WTC11 (cell line): Measurements from ENCODE around the gene KRTAP9-6. TPM values are rescaled to one million over a fixed set of nuclear protein-coding genes. Genes with fewer than 3 reads are reported as not detected.

Experiments used
- ATAC-seq: fragments of 200-7000 bp; cut with Tn5 transposase; 2 replicates; pipeline ENCODE4 v1.10.0; 2021; ENCODE audit warnings: mild to moderate bottlenecking, moderate library complexity
- CTCF ChIA-PET: fragments of 300-600 bp; sonication (Branson Sonifier 250); formaldehyde crosslinking; loops from one replicate; lab custom pipeline; 2021; ENCODE audit warnings: antibody characterized with exemption; lab: Charles Lee
- POLR2A ChIA-PET: fragments of 350-600 bp; sonication (Branson Sonifier 250); formaldehyde crosslinking; loops from one replicate; lab custom pipeline; 2021; ENCODE audit warnings: antibody characterized with exemption; lab: Charles Lee
- DNase-seq: peaks from one replicate; pipeline ENCODE4 v3.0.0; 2021; ENCODE audit warnings: low spot score
- H3K27ac Mint-ChIP-seq: 2 replicates; pipeline ENCODE4 v1.8.0; 2021; ENCODE audit warnings: mixed read lengths
- H3K27me3 Mint-ChIP-seq: 2 replicates; pipeline ENCODE4 v1.8.0; 2021; ENCODE audit warnings: low read depth, mild to moderate bottlenecking, moderate library complexity, mixed read lengths
- H3K36me3 Mint-ChIP-seq: 2 replicates; pipeline ENCODE4 v1.8.0; 2021; ENCODE audit warnings: mixed read lengths
- H3K4me1 Mint-ChIP-seq: 2 replicates; pipeline ENCODE4 v1.8.0; 2022; ENCODE audit warnings: mixed read lengths
- H3K4me3 Mint-ChIP-seq: 2 replicates; pipeline ENCODE4 v1.8.0; 2021; ENCODE audit warnings: mild to moderate bottlenecking, moderate library complexity, mixed read lengths
- H3K9me3 Mint-ChIP-seq: 2 replicates; pipeline ENCODE4 v1.8.0; 2021; ENCODE audit warnings: mixed read lengths
- CREM ChIP-seq: sonication (generic); formaldehyde crosslinking; IDR thresholded peaks from 2 replicates; pipeline ENCODE4 v1.8.1; 2022; ENCODE audit warnings: mild to moderate bottlenecking, missing genetic modification reagents, moderate library complexity
- EMX1 ChIP-seq: fragments of 250-450 bp; sonication (Bioruptor Pico); IDR thresholded peaks from 2 replicates; pipeline ENCODE4 v1.8.0; 2021; ENCODE audit warnings: mild to moderate bottlenecking
- ESRRA ChIP-seq: sonication (generic); formaldehyde crosslinking; IDR thresholded peaks from 2 replicates; pipeline ENCODE4 v1.8.1; 2022; ENCODE audit warnings: mild to moderate bottlenecking, missing genetic modification reagents, borderline replicate concordance
- GRHL2 ChIP-seq: fragments of 250-450 bp; sonication (Bioruptor Pico); IDR thresholded peaks from 2 replicates; pipeline ENCODE4 v1.8.0; 2022; ENCODE audit warnings: mild to moderate bottlenecking, moderate library complexity; ENCODE audit not compliant: insufficient replicate concordance, severe bottlenecking
- JAZF1 ChIP-seq: fragments of 250-450 bp; sonication (Bioruptor Pico); IDR thresholded peaks from 2 replicates; pipeline ENCODE4 v1.9.0; 2021; ENCODE audit warnings: moderate library complexity, mild to moderate bottlenecking, inconsistent platforms
- MXD4 ChIP-seq: fragments of 250-450 bp; sonication (Bioruptor Pico); IDR thresholded peaks from 2 replicates; pipeline ENCODE4 v1.8.0; 2021; ENCODE audit warnings: mild to moderate bottlenecking, moderate library complexity, borderline replicate concordance
- SP1 ChIP-seq: sonication (generic); formaldehyde crosslinking; conservative IDR thresholded peaks from 2 replicates; pipeline ENCODE4 v1.8.1; 2022; ENCODE audit warnings: missing genetic modification reagents
- ZNF138 ChIP-seq: sonication (generic); formaldehyde crosslinking; conservative IDR thresholded peaks from 2 replicates; pipeline ENCODE4 v1.8.1; 2022; ENCODE audit warnings: mild to moderate bottlenecking, moderate library complexity, missing genetic modification reagents
- ZNF232 ChIP-seq: sonication (generic); formaldehyde crosslinking; IDR thresholded peaks from 2 replicates; pipeline ENCODE4 v1.8.0; 2022; ENCODE audit warnings: mild to moderate bottlenecking, missing genetic modification reagents
- ZNF317 ChIP-seq: sonication (generic); formaldehyde crosslinking; IDR thresholded peaks from 2 replicates; pipeline ENCODE4 v1.8.1; 2023; ENCODE audit warnings: low read depth, mild to moderate bottlenecking, moderate library complexity, missing genetic modification reagents, borderline replicate concordance
- ZNF423 ChIP-seq: fragments of 250-450 bp; sonication (Bioruptor Pico); IDR thresholded peaks from 2 replicates; pipeline ENCODE4 v2.1.2; 2022; ENCODE audit warnings: mild to moderate bottlenecking, moderate library complexity
- total RNA-seq: library from RNA; stranded (reverse); gene quantifications from 3 replicates; pipeline ENCODE4 v1.2.3, GENCODE V29; 2021
- TF ChIP-seq, protein P1 (sequence below): sonication (generic); formaldehyde crosslinking; IDR thresholded peaks from 2 replicates; pipeline ENCODE4 v1.8.0; 2022; ENCODE audit warnings: mild to moderate bottlenecking, missing genetic modification reagents
- TF ChIP-seq, protein P2 (sequence below): sonication (generic); formaldehyde crosslinking; IDR thresholded peaks from 2 replicates; pipeline ENCODE4 v1.8.1; 2022; ENCODE audit warnings: low read depth, missing genetic modification reagents, borderline replicate concordance
- TF ChIP-seq, protein P3 (sequence below): sonication (generic); formaldehyde crosslinking; IDR thresholded peaks from 2 replicates; pipeline ENCODE4 v1.8.1; 2023; ENCODE audit warnings: mild to moderate bottlenecking, missing genetic modification reagents
- TF ChIP-seq, protein P4 (sequence below): fragments of 200-600 bp; IDR thresholded peaks from 2 replicates; pipeline ENCODE4 v1.8.0; 2022; ENCODE audit warnings: antibody characterized with exemption
- TF ChIP-seq, protein P5 (sequence below): fragments of 250-450 bp; sonication (Bioruptor Pico); IDR thresholded peaks from 2 replicates; pipeline ENCODE4 v1.9.0; 2021; ENCODE audit warnings: mild to moderate bottlenecking
- TF ChIP-seq, protein P6 (sequence below): fragments of 250-450 bp; sonication (Bioruptor Pico); IDR thresholded peaks from 2 replicates; pipeline ENCODE4 v1.9.0; 2021; ENCODE audit warnings: mild to moderate bottlenecking

The KRTAP9-6 gene
- total RNA-seq, 1 experiment from 2014 or later, result not detected

DNA sequence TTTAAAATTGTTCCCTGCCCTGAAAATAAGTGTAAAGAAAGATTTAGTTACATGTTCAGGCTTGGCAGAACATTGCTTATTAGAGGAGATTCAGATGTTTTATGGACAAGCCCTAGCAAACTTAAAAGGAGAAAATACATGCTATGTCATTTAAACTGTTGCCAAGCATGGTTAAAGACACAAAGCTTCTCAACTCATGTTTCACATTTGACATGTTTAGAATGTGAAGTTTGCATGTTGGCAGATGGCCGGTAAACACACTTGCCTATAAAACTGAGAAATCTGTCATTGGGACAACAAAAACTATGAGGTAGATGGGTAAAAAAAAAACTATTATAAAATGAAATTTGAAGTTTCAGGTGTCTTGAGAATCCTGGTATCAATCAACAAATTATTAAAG lies 31.7 kb downstream of the KRTAP9-6 start:
- Mint-ChIP-seq H3K36me3 (no peaks in the 10 kb centered on the region), H3K9me3 (peaks cover 6% of the 10 kb centered on the region; the same call in 1 of the 2 replicates), H3K27me3 (no peaks in the 10 kb centered on the region; the same call in 1 of the 2 replicates), H3K4me1 (peaks cover 7% of the 10 kb centered on the region; the same call in 1 of the 2 replicates), H3K4me3 (no peak overlapping the region), H3K27ac (no peak overlapping the region)
- ATAC-seq, result no peak
- CTCF ChIA-PET, result no interaction called here
- TF ChIP-seq ZNF317 (CRISPR knock-in tag) (no peak), JAZF1 (CRISPR knock-in tag) (no peak), SP1 (no peak), MXD4 (CRISPR knock-in tag) (no peak), ZNF423 (no peak), EMX1 (CRISPR knock-in tag) (no peak), ESRRA (CRISPR knock-in tag) (no peak), CREM (CRISPR knock-in tag) (no peak), ZNF138 (CRISPR knock-in tag) (no peak), ZNF232 (CRISPR knock-in tag) (no peak), GRHL2 (no peak)
- TF ChIP-seq, protein P1, sequence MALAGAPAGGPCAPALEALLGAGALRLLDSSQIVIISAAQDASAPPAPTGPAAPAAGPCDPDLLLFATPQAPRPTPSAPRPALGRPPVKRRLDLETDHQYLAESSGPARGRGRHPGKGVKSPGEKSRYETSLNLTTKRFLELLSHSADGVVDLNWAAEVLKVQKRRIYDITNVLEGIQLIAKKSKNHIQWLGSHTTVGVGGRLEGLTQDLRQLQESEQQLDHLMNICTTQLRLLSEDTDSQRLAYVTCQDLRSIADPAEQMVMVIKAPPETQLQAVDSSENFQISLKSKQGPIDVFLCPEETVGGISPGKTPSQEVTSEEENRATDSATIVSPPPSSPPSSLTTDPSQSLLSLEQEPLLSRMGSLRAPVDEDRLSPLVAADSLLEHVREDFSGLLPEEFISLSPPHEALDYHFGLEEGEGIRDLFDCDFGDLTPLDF (CRISPR knock-in tag), result no peak
- TF ChIP-seq, protein P2, sequence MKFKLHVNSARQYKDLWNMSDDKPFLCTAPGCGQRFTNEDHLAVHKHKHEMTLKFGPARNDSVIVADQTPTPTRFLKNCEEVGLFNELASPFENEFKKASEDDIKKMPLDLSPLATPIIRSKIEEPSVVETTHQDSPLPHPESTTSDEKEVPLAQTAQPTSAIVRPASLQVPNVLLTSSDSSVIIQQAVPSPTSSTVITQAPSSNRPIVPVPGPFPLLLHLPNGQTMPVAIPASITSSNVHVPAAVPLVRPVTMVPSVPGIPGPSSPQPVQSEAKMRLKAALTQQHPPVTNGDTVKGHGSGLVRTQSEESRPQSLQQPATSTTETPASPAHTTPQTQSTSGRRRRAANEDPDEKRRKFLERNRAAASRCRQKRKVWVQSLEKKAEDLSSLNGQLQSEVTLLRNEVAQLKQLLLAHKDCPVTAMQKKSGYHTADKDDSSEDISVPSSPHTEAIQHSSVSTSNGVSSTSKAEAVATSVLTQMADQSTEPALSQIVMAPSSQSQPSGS (CRISPR knock-in tag), result no peak
- TF ChIP-seq, protein P3, sequence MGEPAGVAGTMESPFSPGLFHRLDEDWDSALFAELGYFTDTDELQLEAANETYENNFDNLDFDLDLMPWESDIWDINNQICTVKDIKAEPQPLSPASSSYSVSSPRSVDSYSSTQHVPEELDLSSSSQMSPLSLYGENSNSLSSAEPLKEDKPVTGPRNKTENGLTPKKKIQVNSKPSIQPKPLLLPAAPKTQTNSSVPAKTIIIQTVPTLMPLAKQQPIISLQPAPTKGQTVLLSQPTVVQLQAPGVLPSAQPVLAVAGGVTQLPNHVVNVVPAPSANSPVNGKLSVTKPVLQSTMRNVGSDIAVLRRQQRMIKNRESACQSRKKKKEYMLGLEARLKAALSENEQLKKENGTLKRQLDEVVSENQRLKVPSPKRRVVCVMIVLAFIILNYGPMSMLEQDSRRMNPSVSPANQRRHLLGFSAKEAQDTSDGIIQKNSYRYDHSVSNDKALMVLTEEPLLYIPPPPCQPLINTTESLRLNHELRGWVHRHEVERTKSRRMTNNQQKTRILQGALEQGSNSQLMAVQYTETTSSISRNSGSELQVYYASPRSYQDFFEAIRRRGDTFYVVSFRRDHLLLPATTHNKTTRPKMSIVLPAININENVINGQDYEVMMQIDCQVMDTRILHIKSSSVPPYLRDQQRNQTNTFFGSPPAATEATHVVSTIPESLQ, result no peak
- TF ChIP-seq, protein P4, sequence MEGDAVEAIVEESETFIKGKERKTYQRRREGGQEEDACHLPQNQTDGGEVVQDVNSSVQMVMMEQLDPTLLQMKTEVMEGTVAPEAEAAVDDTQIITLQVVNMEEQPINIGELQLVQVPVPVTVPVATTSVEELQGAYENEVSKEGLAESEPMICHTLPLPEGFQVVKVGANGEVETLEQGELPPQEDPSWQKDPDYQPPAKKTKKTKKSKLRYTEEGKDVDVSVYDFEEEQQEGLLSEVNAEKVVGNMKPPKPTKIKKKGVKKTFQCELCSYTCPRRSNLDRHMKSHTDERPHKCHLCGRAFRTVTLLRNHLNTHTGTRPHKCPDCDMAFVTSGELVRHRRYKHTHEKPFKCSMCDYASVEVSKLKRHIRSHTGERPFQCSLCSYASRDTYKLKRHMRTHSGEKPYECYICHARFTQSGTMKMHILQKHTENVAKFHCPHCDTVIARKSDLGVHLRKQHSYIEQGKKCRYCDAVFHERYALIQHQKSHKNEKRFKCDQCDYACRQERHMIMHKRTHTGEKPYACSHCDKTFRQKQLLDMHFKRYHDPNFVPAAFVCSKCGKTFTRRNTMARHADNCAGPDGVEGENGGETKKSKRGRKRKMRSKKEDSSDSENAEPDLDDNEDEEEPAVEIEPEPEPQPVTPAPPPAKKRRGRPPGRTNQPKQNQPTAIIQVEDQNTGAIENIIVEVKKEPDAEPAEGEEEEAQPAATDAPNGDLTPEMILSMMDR, result no peak
- TF ChIP-seq, protein P5, sequence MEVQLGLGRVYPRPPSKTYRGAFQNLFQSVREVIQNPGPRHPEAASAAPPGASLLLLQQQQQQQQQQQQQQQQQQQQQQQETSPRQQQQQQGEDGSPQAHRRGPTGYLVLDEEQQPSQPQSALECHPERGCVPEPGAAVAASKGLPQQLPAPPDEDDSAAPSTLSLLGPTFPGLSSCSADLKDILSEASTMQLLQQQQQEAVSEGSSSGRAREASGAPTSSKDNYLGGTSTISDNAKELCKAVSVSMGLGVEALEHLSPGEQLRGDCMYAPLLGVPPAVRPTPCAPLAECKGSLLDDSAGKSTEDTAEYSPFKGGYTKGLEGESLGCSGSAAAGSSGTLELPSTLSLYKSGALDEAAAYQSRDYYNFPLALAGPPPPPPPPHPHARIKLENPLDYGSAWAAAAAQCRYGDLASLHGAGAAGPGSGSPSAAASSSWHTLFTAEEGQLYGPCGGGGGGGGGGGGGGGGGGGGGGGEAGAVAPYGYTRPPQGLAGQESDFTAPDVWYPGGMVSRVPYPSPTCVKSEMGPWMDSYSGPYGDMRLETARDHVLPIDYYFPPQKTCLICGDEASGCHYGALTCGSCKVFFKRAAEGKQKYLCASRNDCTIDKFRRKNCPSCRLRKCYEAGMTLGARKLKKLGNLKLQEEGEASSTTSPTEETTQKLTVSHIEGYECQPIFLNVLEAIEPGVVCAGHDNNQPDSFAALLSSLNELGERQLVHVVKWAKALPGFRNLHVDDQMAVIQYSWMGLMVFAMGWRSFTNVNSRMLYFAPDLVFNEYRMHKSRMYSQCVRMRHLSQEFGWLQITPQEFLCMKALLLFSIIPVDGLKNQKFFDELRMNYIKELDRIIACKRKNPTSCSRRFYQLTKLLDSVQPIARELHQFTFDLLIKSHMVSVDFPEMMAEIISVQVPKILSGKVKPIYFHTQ (CRISPR knock-in tag), result no peak
- TF ChIP-seq, protein P6, sequence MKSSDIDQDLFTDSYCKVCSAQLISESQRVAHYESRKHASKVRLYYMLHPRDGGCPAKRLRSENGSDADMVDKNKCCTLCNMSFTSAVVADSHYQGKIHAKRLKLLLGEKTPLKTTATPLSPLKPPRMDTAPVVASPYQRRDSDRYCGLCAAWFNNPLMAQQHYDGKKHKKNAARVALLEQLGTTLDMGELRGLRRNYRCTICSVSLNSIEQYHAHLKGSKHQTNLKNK, result no peak
- POLR2A ChIA-PET, result no interaction called here
- DNase-seq, result no peak
